ENCODE results near the gene ADSS1.
A peak's percentile ranks its signal among the peaks of the same experiment; 100 is the strongest.

DNA sequence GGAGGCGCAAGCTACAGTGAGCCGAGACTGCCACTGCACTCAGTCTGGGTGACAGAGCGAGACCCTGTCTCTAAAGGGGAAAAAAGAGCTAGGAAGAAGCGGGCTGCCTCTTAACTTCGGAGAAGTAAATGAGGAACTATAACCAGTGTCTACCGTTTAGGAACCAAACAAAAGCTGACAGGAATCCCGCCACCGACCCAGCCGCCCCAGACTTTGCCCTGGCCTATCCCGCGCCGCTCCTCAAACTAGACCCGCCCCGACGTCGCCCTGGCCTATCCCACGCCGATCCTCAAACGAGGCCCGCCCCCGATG, 28.4 kb downstream of the ADSS1 start:
- TF ChIP-seq, protein P1, sequence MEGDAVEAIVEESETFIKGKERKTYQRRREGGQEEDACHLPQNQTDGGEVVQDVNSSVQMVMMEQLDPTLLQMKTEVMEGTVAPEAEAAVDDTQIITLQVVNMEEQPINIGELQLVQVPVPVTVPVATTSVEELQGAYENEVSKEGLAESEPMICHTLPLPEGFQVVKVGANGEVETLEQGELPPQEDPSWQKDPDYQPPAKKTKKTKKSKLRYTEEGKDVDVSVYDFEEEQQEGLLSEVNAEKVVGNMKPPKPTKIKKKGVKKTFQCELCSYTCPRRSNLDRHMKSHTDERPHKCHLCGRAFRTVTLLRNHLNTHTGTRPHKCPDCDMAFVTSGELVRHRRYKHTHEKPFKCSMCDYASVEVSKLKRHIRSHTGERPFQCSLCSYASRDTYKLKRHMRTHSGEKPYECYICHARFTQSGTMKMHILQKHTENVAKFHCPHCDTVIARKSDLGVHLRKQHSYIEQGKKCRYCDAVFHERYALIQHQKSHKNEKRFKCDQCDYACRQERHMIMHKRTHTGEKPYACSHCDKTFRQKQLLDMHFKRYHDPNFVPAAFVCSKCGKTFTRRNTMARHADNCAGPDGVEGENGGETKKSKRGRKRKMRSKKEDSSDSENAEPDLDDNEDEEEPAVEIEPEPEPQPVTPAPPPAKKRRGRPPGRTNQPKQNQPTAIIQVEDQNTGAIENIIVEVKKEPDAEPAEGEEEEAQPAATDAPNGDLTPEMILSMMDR (IDR thresholded peaks at IDR 0.05): no peak
- TF ChIP-seq POLR2A (IDR thresholded peaks at IDR 0.05): peak in 3 of 4 donors; percentile 21 to 33 (median 22)

All from esophagus squamous epithelium (tissue), 4 donors.